SK-N-SH (cell line): ENCODE data around the gene SLC36A3. TPM values are rescaled to one million over a fixed set of nuclear protein-coding genes. Genes with fewer than 3 reads are reported as not detected.

Experiments used
- CTCF ChIA-PET: fragments of 300-600, 350-600 bp; formaldehyde crosslinking; extraction: SDS; loops from one replicate; lab custom pipeline; 2021; lab: Yijun Ruan, JAX
- POLR2A ChIA-PET: fragments of 350-600 bp; sonication (Branson Sonifier 250); formaldehyde crosslinking; extraction: SDS; loops from one replicate; lab custom pipeline; 2020; ENCODE audit warnings: antibody characterized with exemption, inconsistent platforms; lab: Yijun Ruan, JAX
- DNase-seq: peaks from one replicate; pipeline ENCODE4 v3.0.0; 2012
- H2AFZ ChIP-seq: fragments of 200-600 bp; sonication (generic); 2 replicates; pipeline ENCODE4 v1.8.1; 2016; ENCODE audit warnings: antibody characterized with exemption, mild to moderate bottlenecking, low read depth
- H3F3A ChIP-seq: fragments of 200-600 bp; sonication (generic); replicated peaks from 2 replicates; pipeline ENCODE3; 2016; ENCODE audit warnings: antibody characterized with exemption, mild to moderate bottlenecking; ENCODE audit not compliant: insufficient read depth
- H3K27ac ChIP-seq, 2 experiments: fragments of 200-500 bp in 1 of 2; fragments of 200-600 bp in 1 of 2; sonication (Bioruptor generic) in 1 of 2; sonication (generic), shearing (Covaris generic) in 1 of 2; 2 replicates each; pipeline versions ENCODE4 v1.5.1 to v1.6.1; 2014 to 2016; ENCODE audit warnings: low read depth in 2 of 2, inconsistent platforms in 1 of 2, low read length in 1 of 2, mild to moderate bottlenecking in 1 of 2, mixed read lengths in 1 of 2
- H3K27me3 ChIP-seq: fragments of 200-600 bp; sonication (generic), shearing (Covaris generic); 2 replicates; pipeline ENCODE4 v1.6.1; 2016; ENCODE audit warnings: mixed run types; ENCODE audit not compliant: insufficient read depth
- H3K36me3 ChIP-seq, 2 experiments: fragments of 200-500 bp in 1 of 2; fragments of 200-600 bp in 1 of 2; sonication (Bioruptor generic) in 1 of 2; sonication (generic) in 1 of 2; replicated peaks in 1 of 2; 2 replicates each; pipeline versions ENCODE3 to v1.5.1; 2014 to 2016; ENCODE audit warnings: low read length in 1 of 2, mild to moderate bottlenecking in 1 of 2; ENCODE audit not compliant: insufficient read depth in 2 of 2, control insufficient read depth in 1 of 2
- H3K4me1 ChIP-seq, 2 experiments: fragments of 200-500 bp in 1 of 2; fragments of 200-600 bp in 1 of 2; sonication (Bioruptor generic) in 1 of 2; sonication (generic), shearing (Covaris generic) in 1 of 2; 2 replicates each; pipeline versions ENCODE4 v1.5.1 to v1.6.1; 2014 to 2016; ENCODE audit warnings: low read depth in 1 of 2, low read length in 1 of 2, mixed run types in 1 of 2; ENCODE audit not compliant: insufficient read depth in 2 of 2, control insufficient read depth in 1 of 2
- H3K4me2 ChIP-seq: fragments of 200-600 bp; sonication (generic), shearing (Covaris generic); 2 replicates; pipeline ENCODE4 v1.6.1; 2017; ENCODE audit warnings: mixed run types
- H3K4me3 ChIP-seq, 2 experiments: fragments of 200-500 bp in 1 of 2; fragments of 200-600 bp in 1 of 2; sonication (Bioruptor generic) in 1 of 2; sonication (generic), shearing (Covaris generic) in 1 of 2; 2 replicates each; pipeline versions ENCODE4 v1.5.1 to v1.8.1; 2014 to 2016; ENCODE audit warnings: low read depth in 2 of 2, inconsistent platforms in 1 of 2, low read length in 1 of 2, mild to moderate bottlenecking in 1 of 2, mixed read lengths in 1 of 2, moderate library complexity in 1 of 2
- H3K79me2 ChIP-seq: fragments of 200-600 bp; sonication (generic); 2 replicates; pipeline ENCODE4 v1.8.1; 2017; ENCODE audit warnings: mild to moderate bottlenecking; ENCODE audit not compliant: insufficient read depth
- H3K9ac ChIP-seq: fragments of 200-600 bp; sonication (generic); 2 replicates; pipeline ENCODE4 v1.6.1; 2017; ENCODE audit warnings: mixed run types
- H3K9me2 ChIP-seq: fragments of 200-600 bp; sonication (generic); 2 replicates; pipeline ENCODE4 v1.6.1; 2017; ENCODE audit warnings: mixed run types
- H3K9me3 ChIP-seq: fragments of 200-600 bp; sonication (generic); 2 replicates; pipeline ENCODE4 v1.6.1; 2017; ENCODE audit warnings: mixed run types, mild to moderate bottlenecking, moderate library complexity
- H4K20me1 ChIP-seq: fragments of 200-600 bp; sonication (generic); 2 replicates; pipeline ENCODE4 v1.6.1; 2017; ENCODE audit warnings: mild to moderate bottlenecking, mixed run types; ENCODE audit not compliant: insufficient read depth
- CHD2 ChIP-seq: fragments of 150-350 bp; IDR thresholded peaks from 2 replicates; pipeline ENCODE4 v1.6.1; 2018; ENCODE audit warnings: low read length; ENCODE audit not compliant: partially characterized antibody
- CTCF ChIP-seq: fragments of 200-600 bp; sonication (generic); IDR thresholded peaks from 2 replicates; pipeline ENCODE4 v1.6.1; 2017; ENCODE audit warnings: antibody characterized with exemption, mild to moderate bottlenecking, moderate library complexity
- EZH2phosphoT487 ChIP-seq: fragments of 200-600 bp; sonication (generic); IDR thresholded peaks from 2 replicates; pipeline ENCODE4 v1.6.1; 2017; ENCODE audit warnings: low read depth, mixed run types, mild to moderate bottlenecking, antibody characterized with exemption, moderate library complexity, borderline replicate concordance
- FOSL2 ChIP-seq: IDR thresholded peaks from 2 replicates; pipeline ENCODE4 v1.4.0; 2012; ENCODE audit warnings: low read depth, mild to moderate bottlenecking, moderate library complexity, borderline replicate concordance
- FOXM1 ChIP-seq: IDR thresholded peaks from 2 replicates; pipeline ENCODE4 v1.4.0; 2012; ENCODE audit warnings: low read depth, mild to moderate bottlenecking
- GATA2 ChIP-seq: sonication (generic); formaldehyde crosslinking; IDR thresholded peaks from 2 replicates; pipeline ENCODE4 v1.5.0; 2020; ENCODE audit warnings: mild to moderate bottlenecking, missing genetic modification reagents
- IRF3 ChIP-seq: fragments of 150-350 bp; IDR thresholded peaks from 2 replicates; pipeline ENCODE4 v1.6.1; 2016; ENCODE audit warnings: mild to moderate bottlenecking, low read depth, low read length
- MXI1 ChIP-seq: IDR thresholded peaks from 2 replicates; pipeline ENCODE4 v1.6.1; 2012; ENCODE audit warnings: mild to moderate bottlenecking, low read depth, low read length, improper control_type of control experiment
- NFIC ChIP-seq: IDR thresholded peaks from 2 replicates; pipeline ENCODE4 v1.4.0; 2012; ENCODE audit warnings: borderline replicate concordance
- RFX5 ChIP-seq: IDR thresholded peaks from 2 replicates; pipeline ENCODE4 v1.6.1; 2012; ENCODE audit warnings: mild to moderate bottlenecking, improper control_type of control experiment, low read length
- RXRA ChIP-seq: IDR thresholded peaks from 2 replicates; pipeline ENCODE4 v1.4.0; 2012; ENCODE audit warnings: low read depth, mild to moderate bottlenecking, borderline replicate concordance
- TAF1 ChIP-seq: IDR thresholded peaks from 2 replicates; pipeline ENCODE4 v1.6.1; 2012; ENCODE audit warnings: low read depth, mild to moderate bottlenecking, low read length, moderate library complexity, borderline replicate concordance
- TCF12 ChIP-seq: IDR thresholded peaks from 2 replicates; pipeline ENCODE4 v1.4.0; 2012
- TEAD4 ChIP-seq: IDR thresholded peaks from 2 replicates; pipeline ENCODE4 v1.4.0; 2012; ENCODE audit warnings: mild to moderate bottlenecking, borderline replicate concordance; ENCODE audit not compliant: insufficient read depth
- USF1 ChIP-seq: IDR thresholded peaks from 2 replicates; pipeline ENCODE4 v1.4.0; 2012; ENCODE audit warnings: low read depth, borderline replicate concordance
- ZBTB33 ChIP-seq: IDR thresholded peaks from 2 replicates; pipeline ENCODE4 v1.4.0; 2012; ENCODE audit warnings: low read depth, borderline replicate concordance
- WGBS: methylation state at CpG from one replicate; pipeline ENCODE4 v1.1.6; 2017; ENCODE audit warnings: low lambda C conversion rate; 5-methylcytosine and 5-hydroxymethylcytosine counted together
- polyA plus RNA-seq, 3 experiments: library from polyadenylated mRNA; depleted of rRNA; stranded (reverse); fragments of >200 nt; gene quantifications; 2 replicates each; pipeline ENCODE4 v1.2.3, GENCODE V29; 2012

Gene SLC36A3
- polyA plus RNA-seq, 1 of the 3 experiments (the other 2 are of a cell fraction) = not detected

GRCh38 chr5:151312756-151313324, 9.3 kb upstream of the SLC36A3 start:
- no peak overlapping the region for H3K27ac ChIP-seq
- no peaks in the 10 kb centered on the region for H3K9me2 ChIP-seq
- H3K36me3 ChIP-seq = no peaks in the 10 kb centered on the region
- H2AFZ ChIP-seq = no peak overlapping the region
- no peaks in the 10 kb centered on the region for H3K9me3 ChIP-seq
- WGBS = 16% methylated on average over 5 of the region's 5 CpGs
- no peak overlapping the region for H3K4me2 ChIP-seq
- ChIA-PET CTCF (interaction anchor here (0.6 kb wide), 1 partner anchor 10 kb away, joined by 3 read pairs; no protein-coding TSS in a partner anchor), POLR2A (no interaction called here)
- no peak overlapping the region for H3K4me3 ChIP-seq
- TF ChIP-seq USF1 (no peak), TCF12 (no peak), FOXM1 (no peak), GATA2 (CRISPR knock-in tag) (no peak), FOSL2 (no peak), TEAD4 (no peak), MXI1 (no peak), TAF1 (no peak), EZH2phosphoT487 (no peak), RFX5 (no peak), IRF3 (no peak), RXRA (no peak), CTCF (no peak), ZBTB33 (no peak), NFIC (no peak), CHD2 (no peak)
- H3K79me2 ChIP-seq = no peaks in the 10 kb centered on the region
- H3K27me3 ChIP-seq = no peaks in the 10 kb centered on the region
- DNase-seq = no peak
- H3F3A ChIP-seq = no peaks in the 10 kb centered on the region
- no peaks in the 10 kb centered on the region for H3K4me1 ChIP-seq
- no peaks in the 10 kb centered on the region for H4K20me1 ChIP-seq
- no peak overlapping the region for H3K9ac ChIP-seq
